GM19372 (cell line): Measurements from ENCODE around the gene PTMS.

Source experiments
- ATAC-seq: cut with Tn5 transposase; IDR thresholded peaks from one replicate; pipeline ENCODE4 v1.9.1; 2021; ENCODE audit warnings: mild to moderate bottlenecking, low read depth, moderate library complexity; ENCODE audit not compliant: unreplicated experiment

The PTMS gene

DNA sequence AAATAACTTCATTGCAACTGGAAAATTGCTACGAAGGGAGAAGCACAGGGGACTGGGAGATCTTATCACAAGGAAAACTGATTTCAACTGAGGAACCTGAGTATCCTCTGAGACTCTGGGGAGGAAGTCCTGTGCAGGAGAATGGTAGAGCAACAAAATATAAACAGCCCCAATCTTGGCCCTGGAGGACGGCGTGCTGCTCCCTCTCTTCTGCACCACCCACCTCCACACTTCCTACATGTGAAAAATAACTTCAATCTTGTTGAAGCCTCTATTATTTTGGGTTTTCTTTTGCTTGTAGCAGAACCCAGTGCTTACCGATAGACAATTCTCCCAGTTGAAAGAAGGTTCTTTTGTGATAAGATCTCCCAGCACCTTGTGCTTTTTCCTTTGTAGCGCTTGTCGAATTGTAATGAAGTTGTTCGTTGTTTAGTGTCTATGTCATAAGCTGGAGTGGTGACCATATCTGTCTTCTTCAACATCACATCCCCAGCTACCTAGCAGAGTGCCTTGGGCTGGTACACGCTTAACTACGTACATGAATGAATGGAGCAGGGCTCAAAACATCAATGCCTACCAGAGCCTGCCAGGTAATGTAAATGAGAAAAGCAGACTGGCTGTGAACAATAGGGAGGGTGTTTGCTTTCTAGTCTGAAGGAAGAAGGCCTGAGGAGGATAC lies 20.4 kb downstream of the PTMS start:
- no peak for ATAC-seq

DNA sequence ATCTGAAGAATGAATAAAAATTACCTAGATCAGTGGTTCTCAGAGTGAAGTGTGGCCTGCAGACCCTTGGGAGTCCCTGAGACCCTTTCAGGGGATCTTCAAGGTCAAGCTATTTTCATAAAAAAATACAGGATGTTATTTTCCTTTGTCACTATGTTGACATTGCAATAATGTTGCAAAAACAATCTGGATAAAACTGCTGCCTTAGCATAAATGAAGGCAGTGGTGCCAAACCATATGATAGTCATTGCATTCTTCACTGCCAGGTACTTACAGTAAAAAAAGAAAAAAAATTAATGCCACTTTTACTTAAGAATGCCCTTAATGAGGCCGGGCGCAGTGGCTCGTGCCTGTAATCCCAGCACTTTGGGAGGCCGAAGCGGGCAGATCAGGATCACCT lies 21.1 kb downstream of the PTMS start:
- ATAC-seq, result no peak

DNA sequence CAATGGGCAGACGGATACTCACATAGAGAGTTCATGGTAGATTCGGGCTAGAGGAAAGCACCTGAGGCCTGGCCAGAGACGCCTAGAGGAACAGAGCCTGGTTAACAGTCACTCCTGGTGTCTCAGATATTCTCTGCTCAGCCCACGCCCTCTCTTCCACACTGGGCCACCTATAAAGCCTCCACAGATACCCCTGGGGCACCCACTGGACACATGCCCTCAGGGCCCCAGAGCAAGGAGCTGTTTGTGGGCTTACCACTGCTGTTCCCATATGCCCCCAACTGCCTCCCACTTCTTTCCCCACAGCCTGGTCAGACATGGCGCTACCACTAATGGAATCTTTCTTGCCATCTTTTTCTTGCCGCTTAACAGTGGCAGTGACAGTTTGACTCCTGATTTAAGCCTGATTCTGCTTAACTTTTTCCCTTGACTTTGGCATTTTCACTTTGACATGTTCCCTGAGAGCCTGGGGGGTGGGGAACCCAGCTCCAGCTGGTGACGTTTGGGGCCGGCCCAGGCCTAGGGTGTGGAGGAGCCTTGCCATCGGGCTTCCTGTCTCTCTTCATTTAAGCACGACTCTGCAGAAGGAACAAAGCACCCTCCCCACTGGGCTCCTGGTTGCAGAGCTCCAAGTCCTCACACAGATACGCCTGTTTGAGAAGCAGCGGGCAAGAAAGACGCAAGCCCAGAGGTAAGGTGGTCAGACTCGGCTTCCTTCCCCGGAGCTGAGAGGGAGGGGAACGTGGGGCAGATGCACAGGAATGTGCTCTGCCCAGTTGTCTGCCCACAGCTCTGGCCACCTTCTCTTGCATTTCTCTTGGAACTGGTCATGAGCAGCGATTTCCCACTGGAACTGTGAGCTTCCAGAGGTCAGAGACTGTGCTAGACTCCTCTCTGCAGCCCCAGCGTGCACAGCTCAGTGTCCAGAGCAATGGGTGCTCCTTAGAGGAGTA lies 23.1 kb downstream of the PTMS start, which contains the start of gene CD4:
CD4 (plus strand) TSS at position 557 of the 953 bp plus-strand sequence. CDS start 10,611 bp downstream, outside the sequence.
- no peak for ATAC-seq

DNA sequence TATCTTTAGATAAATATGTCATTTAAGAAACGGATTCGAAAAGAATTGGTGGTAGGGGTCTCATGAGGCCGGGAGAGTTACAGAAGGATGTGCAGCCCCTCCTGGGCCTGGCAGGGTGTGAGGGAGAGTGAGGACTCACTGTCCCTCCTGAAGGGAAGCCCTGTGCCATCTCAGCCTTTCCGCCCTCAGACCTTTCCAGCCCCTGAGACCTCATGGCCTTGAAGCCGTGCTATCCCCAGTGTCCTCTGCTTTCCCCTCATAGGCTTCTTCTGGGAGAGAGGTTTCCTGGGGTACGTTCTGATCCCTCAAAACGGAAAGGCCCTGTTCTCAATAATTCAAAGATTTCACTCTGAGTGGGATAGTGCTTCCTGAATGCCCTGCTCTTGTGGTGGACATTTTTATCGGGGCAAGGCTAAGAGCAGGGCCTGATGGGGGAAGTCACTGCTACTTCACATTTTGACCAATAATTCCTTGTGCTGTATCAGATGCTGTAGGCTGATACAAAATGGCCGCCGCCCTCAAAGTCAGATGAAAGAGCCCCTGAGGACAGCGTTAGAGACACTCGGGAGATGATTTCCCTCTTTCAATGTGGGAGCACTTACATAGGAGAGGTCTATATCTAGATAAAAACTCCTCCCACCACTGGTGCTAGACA lies 24.5 kb downstream of the PTMS start:
- ATAC-seq, result no peak

DNA sequence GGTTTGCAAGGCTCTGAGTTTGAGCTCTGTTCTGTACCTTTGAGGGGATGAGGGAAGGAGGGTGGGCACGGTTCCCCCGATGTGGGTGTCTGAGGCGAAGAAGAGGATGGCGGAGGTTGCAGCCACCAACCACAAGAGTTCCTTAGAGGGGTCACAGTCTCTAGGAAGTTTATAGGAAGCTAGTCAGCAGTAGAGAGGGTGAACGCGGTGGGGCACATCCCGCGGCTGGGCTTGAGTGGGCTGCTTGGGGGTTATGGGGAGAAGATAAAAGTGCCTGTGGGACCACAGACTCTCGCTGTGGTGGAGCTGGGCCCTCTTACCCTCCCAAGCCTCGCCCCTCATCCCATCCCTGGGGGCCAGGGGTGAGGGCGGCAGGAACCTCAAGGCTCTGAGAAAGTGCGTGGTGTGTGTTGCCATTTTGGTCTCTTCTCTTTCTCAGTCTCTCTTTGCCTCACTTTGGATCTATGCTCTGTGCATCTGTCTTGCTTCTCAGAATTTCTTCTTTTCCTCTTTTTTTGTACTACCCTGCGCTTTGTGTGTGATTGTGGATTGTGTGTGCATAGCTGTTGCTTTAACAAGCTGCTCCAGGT lies 25.9 kb downstream of the PTMS start:
- ATAC-seq, result no peak

DNA sequence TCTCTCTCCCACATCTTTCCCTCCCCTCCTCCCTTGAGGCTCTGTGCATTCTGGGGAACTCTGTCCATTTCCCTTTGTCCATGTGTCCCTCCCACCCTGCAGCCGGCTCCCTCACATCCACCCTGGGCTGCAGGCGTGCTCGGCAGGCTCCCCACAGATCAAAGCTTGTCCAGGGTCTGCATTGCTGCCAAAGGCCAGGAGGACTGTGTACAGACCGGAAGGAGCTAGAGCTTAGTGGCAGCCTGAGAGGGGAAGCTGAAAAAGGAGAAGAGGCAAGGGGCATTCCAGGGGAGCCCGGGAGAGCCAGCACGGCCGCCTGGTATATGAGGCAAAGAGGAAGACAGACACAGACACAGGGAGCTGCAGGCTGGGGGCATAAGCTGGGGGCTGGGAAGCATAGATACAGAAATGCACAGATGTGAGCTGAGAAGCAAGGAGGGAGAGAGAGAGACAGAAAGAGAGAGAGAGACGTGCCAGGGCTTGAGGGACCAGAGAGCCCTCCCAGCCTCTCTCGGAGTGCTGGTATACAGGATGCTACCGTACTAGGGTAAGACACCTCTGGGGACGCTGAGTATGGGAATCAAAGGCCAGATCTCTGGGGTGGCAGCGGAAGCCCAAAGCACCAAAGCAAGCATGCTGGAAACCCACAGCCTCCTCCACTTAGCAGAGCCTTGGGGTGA lies 26.5 kb downstream of the PTMS start:
- ATAC-seq, result no peak

DNA sequence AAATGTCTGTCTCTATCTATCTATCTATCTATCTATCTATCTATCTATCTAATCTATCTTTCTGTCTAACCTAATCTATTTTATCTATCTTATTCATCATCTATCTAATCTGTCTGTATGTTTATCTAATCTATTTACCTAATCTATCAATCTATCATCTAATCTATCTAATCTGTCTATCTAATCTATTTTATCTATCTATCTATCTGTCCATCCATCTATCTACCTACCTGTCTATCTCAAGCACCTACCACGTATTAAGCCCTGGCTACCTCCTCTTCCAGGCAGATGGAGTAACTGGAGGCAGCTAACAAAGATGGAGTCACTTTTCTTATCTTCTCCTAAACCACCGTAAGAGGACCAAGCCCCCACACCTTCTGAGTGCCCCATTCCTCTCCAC lies 28.9 kb downstream of the PTMS start:
- ATAC-seq, result no peak

DNA sequence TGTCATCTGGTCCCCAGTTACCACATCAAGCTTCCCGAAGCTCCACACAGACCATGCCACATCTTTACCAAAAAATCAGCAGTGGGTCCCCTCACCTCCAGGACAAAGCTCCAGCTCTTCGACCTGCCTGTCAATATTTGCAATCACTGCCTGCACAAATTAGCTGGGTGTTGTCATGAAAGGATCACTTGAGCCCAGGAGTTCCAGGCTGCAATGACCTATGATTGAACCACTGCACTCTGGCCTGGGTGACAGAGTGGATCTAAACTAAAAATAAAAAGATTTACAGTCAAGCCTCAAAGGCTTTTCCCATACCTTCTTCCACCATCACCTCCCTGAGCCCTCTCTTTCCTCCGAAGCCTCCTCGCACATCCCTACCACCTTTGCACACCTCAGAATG lies 30.4 kb downstream of the PTMS start:
- ATAC-seq, result no peak

DNA sequence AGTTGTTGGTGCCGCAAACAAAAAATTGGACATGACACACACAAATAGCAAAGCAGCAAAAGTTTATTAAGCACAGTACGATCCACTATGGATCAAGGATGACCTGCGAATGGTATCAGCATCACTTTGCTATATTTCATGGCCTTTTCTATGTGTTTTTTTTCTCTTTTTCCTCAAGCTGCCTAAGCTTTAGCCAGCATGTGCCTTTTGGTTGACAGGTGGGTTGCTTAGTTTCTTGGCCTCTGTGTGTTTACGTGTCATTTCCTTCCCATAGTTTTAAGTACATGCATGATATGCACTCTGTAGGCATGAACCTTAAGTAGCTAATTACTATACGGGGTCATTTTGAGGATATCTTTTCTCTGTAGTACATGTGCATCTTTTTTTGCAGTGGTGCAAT lies 33.0 kb downstream of the PTMS start:
- ATAC-seq, result no peak

DNA sequence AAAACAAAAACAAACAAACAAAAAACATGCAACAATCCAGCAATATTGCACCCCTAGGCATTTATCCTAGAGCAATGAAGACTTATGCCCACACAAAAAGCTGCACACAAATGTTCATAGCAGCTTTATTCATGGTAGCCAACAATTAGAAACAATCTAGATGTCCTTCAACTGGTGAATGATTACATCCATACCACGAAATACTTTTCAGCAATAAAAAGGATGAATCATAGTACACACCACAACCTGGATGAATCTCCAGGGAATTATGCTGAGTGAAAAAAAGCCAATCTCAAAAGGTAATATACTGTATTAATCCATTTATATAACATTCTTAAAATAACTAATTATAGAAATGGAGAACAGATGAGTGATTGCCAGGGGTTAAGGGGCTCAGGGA lies 41.0 kb downstream of the PTMS start:
- ATAC-seq, result no peak

DNA sequence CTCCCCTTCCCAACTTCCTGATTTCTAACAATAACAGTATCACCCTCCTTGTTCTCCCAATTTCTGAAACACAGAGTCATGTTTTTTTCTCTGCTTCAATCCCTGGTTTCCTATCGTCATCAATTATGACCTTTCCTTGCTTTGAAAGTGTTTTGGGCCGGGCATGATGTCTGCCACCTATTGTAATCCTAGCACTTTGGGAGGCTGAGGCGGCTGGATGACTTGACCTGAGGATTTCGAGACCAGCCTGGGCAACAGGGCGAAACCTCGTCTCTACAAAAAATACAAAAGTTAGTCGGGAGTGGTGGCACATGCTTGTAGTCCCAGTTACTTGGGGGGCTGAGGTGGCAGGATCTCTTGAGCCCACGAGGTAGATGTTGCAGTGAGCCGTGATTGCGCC lies 42.9 kb downstream of the PTMS start:
- ATAC-seq, result no peak

DNA sequence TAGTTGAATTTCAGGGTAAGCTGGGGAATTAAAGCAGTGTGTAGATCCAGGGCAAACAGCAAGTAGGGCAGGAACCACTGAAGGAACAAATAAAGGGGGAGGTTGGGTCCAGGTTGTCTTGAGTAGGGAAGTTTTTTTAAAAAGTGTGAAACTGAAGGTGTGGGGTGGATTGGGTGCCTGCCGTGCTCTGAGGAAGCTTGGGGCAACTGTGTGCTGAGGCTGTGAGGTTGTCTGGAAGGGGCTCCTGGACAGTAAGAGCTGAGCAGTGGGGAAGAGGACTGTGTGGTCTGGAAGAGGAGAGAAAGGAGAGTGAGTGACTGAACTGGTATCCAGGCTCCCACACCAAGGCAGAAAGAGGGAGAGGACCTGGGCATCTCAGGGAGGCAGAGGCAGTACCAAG lies 44.6 kb downstream of the PTMS start:
- no peak for ATAC-seq

DNA sequence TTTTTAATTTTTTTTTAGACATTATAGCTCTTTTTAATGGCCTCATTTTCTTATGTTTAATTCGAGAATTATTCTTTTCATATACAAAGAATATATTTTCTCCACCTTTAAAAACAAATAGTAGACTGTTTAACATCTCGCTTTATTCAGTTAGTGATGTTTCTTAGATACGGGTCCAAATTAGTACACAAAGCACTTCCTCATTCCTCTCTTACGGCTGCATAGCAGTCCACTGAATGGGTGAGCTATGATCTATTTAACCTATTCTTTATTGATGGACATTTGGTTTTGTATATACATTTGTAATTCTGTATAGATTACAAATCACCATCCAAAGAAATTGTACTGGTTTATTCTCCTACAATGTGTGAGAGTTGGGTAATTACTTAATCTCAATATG lies 47.2 kb downstream of the PTMS start:
- no peak for ATAC-seq

DNA sequence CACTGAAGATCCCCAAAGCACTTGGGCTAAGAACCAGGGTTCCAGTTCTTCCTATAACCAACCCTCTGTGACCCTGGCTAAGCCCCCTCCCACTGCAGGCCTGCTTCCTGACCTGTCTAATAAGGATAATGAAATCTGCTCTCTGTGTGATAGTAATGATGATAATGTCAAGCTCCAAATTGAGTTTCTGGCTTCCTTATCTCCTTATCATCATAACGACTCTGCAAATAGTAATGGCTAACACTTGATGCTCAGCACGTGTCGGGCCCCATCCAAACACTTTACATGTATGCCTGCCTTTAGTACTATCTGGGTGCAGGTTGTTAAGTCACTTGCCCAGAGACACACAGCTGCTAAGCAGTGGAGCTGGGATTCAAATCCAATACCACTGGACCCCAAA lies 50.4 kb downstream of the PTMS start:
- no peak for ATAC-seq

DNA sequence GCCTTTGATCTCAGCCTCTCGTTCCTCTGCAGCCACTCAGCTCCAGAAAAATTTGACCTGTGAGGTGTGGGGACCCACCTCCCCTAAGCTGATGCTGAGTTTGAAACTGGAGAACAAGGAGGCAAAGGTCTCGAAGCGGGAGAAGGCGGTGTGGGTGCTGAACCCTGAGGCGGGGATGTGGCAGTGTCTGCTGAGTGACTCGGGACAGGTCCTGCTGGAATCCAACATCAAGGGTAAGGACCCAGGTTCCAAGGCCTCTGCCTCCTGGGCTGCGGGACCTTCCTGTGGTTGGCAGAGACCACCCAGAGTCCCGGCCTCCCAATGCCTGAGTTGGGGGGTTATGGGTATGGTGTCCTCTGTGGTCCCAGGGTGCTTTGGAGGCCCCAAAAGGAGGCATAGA lies 50.9 kb downstream of the PTMS start:
- ATAC-seq, result no peak

DNA sequence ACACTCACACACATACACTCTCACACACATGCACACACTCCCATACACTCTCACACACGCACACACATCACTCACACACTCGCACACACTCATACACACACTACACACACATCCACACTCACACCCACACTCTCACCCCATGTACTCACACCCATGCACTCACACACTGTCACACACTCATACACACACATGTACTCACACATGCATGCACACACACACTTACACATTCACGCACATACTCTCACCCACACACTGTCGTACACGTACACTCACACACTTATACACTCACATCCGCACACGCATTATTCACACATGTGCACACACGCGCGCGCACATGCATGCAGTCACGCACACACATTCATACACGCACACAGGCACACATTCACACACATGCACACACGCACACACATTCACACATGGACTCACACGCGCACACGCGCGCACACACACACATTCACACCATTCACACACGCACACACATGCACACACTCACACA lies 51.5 kb downstream of the PTMS start:
- no peak for ATAC-seq

DNA sequence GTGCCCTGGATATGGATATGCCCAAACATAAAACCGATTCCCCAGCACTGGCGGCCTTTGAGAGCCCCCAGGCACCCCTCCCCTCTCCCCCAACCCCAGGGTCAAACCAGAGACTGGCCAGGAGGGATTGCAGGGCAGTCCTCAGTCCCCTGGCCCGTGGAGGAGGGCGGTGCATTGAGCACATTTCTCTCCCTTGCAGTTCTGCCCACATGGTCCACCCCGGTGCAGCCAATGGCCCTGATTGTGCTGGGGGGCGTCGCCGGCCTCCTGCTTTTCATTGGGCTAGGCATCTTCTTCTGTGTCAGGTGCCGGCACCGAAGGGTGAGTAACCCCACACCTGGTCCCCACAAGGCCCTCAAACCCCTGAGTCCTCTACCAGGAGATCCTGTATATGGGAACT lies 52.1 kb downstream of the PTMS start:
- no peak for ATAC-seq

DNA sequence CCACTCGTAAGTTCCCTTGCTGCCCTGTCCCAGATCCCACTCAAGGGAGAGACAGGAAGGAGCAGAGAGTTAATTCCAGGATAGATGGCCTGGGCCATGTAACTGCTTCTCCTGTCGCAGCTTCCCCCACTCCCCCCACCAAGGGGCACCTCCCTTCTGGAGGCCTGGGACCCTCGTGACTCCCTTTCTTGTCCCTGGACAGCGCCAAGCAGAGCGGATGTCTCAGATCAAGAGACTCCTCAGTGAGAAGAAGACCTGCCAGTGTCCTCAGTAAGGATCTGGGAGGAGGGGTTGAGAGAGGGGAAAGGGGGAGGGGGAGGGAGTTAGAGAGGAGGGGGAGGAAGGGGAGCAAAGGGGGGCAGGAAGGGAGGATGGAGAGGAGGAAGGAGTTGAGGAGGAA lies 52.5 kb downstream of the PTMS start:
- no peak for ATAC-seq

DNA sequence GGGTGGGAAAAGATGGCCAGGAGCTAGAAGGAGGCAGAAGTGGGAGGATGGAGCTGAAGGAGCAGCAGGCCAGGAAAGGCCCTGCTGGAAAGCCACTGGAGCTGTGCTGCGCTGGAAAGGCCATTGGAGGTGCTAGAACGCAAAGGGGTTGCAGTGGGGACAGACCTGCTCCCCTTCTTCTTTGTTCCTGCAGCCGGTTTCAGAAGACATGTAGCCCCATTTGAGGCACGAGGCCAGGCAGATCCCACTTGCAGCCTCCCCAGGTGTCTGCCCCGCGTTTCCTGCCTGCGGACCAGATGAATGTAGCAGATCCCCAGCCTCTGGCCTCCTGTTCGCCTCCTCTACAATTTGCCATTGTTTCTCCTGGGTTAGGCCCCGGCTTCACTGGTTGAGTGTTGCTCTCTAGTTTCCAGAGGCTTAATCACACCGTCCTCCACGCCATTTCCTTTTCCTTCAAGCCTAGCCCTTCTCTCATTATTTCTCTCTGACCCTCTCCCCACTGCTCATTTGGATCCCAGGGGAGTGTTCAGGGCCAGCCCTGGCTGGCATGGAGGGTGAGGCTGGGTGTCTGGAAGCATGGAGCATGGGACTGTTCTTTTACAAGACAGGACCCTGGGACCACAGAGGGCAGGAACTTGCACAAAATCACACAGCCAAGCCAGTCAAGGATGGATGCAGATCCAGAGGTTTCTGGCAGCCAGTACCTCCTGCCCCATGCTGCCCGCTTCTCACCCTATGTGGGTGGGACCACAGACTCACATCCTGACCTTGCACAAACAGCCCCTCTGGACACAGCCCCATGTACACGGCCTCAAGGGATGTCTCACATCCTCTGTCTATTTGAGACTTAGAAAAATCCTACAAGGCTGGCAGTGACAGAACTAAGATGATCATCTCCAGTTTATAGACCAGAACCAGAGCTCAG lies 53.2 kb downstream of the PTMS start:
- ATAC-seq, result no peak
